PC-3 (cell line): ENCODE results near the gene ZNF629.

Source experiments
- CTCF ChIP-seq: fragments of 300-600 bp; sonication (generic); conservative IDR thresholded peaks from 2 replicates; pipeline ENCODE4 v1.5.1; 2017; ENCODE audit warnings: antibody characterized with exemption, low read depth, mild to moderate bottlenecking, low read length
- EZH2phosphoT487 ChIP-seq: fragments of 300-600 bp; sonication (generic); IDR thresholded peaks from 2 replicates; pipeline ENCODE4 v1.6.1; 2018; ENCODE audit warnings: mild to moderate bottlenecking, antibody characterized with exemption, low read length, borderline replicate concordance

- TF ChIP-seq EZH2phosphoT487: no peak
- TF ChIP-seq CTCF: no peak
Observed at GRCh38 chr16:30747331-30747730, 39.7 kb downstream of the ZNF629 start.
